ENCODE data around the gene SNX8. TPM values are rescaled to one million over a fixed set of nuclear protein-coding genes. Genes with fewer than 3 reads are reported as not detected.
"Not testable (repeated sequence)": the region's sequence is repeated elsewhere in the genome, so short reads cannot be mapped to it uniquely, and the experiment has no call there.

SNX8 gene
- total RNA-seq, 1 donor from 2014 or later = 8.3 TPM

GRCh38 chr7:2350861-2351260 is 36.6 kb upstream of the SNX8 start:
- Histone ChIP-seq H3K27ac (no peak overlapping the region), H3K4me1 (peaks cover 18% of the 10 kb centered on the region), H3K27me3 (no peaks in the 10 kb centered on the region), H3K9me3 (no peaks in the 10 kb centered on the region), H3K36me3 (no peaks in the 10 kb centered on the region), H3K4me3 (no peak overlapping the region)
- intact Hi-C loops (cut with DNase I) = loop anchor here (10.0 kb wide), 1 partner anchor 776 kb away; the partner anchor contains the start of gene PSMG3
- TF ChIP-seq CTCF (IDR thresholded peaks at IDR 0.05) (no peak), POLR2AphosphoS5 (IDR thresholded peaks at IDR 0.05; ENCODE audit: insufficient read depth in 1 of 2, low read depth in 1 of 2) (no peak), POLR2A (IDR thresholded peaks at IDR 0.05) (no peak)
- no peak for DNase-seq (ENCODE audit: extremely low spot score in 2 of 2)

- intact Hi-C loops (cut with DNase I) = loop anchor here (10.0 kb wide), 1 partner anchor 775 kb away; the partner anchor contains the start of gene PSMG3
- no peak for TF ChIP-seq CTCF (IDR thresholded peaks at IDR 0.05)
- no peak for TF ChIP-seq POLR2A (IDR thresholded peaks at IDR 0.05)
- TF ChIP-seq POLR2AphosphoS5 (IDR thresholded peaks at IDR 0.05; ENCODE audit: insufficient read depth in 1 of 2, low read depth in 1 of 2) = no peak
Measured at GRCh38 chr7:2350055-2350454, 35.8 kb upstream of the SNX8 start.

GRCh38 chr7:2347351-2348063 is 33.3 kb upstream of the SNX8 start:
- intact Hi-C loops (cut with DNase I); H3K36me3 ChIP-seq; H3K4me1 ChIP-seq; H3K9me3 ChIP-seq; DNase-seq (ENCODE audit: extremely low spot score in 2 of 2); H3K4me3 ChIP-seq; H3K27me3 ChIP-seq: not testable (repeated sequence)
- peak overlapping the region; percentile 63 for H3K27ac ChIP-seq

More at GRCh38 chr7:2350055-2350454, 35.8 kb upstream of the SNX8 start:
- no peak overlapping the region for H3K27ac ChIP-seq
- H3K9me3 ChIP-seq = no peaks in the 10 kb centered on the region
- DNase-seq (ENCODE audit: extremely low spot score in 2 of 2) = no peak
- H3K36me3 ChIP-seq = no peaks in the 10 kb centered on the region
- no peak overlapping the region for H3K4me3 ChIP-seq
- H3K4me1 ChIP-seq = peaks cover 10% of the 10 kb centered on the region
- H3K27me3 ChIP-seq = no peaks in the 10 kb centered on the region

GRCh38 chr7:2336626-2337299 is 22.5 kb upstream of the SNX8 start:
- Histone ChIP-seq H3K4me1 (no peaks in the 10 kb centered on the region), H3K36me3 (no peaks in the 10 kb centered on the region), H3K27me3 (no peaks in the 10 kb centered on the region), H3K9me3 (no peaks in the 10 kb centered on the region), H3K4me3 (no peak overlapping the region), H3K27ac (no peak overlapping the region)
- DNase-seq (ENCODE audit: extremely low spot score in 2 of 2) = no peak
- intact Hi-C loops (cut with DNase I) = no loop called here
- TF ChIP-seq POLR2A (IDR thresholded peaks at IDR 0.05) (no peak), CTCF (IDR thresholded peaks at IDR 0.05) (no peak), POLR2AphosphoS5 (IDR thresholded peaks at IDR 0.05; ENCODE audit: insufficient read depth in 1 of 2, low read depth in 1 of 2) (no peak)

GRCh38 chr7:2332606-2333231 is 18.5 kb upstream of the SNX8 start:
- H3K27me3 ChIP-seq; H3K4me1 ChIP-seq; DNase-seq (ENCODE audit: extremely low spot score in 2 of 2); H3K4me3 ChIP-seq; H3K36me3 ChIP-seq; H3K9me3 ChIP-seq; H3K27ac ChIP-seq; intact Hi-C loops (cut with DNase I): not testable (repeated sequence)

GRCh38 chr7:2331707-2332106 is 17.5 kb upstream of the SNX8 start:
- TF ChIP-seq POLR2AphosphoS5 (IDR thresholded peaks at IDR 0.05; ENCODE audit: insufficient read depth in 1 of 2, low read depth in 1 of 2) = no peak
- Histone ChIP-seq H3K4me1 (no peaks in the 10 kb centered on the region), H3K27ac (no peak overlapping the region), H3K9me3 (no peaks in the 10 kb centered on the region), H3K36me3 (no peaks in the 10 kb centered on the region), H3K4me3 (no peak overlapping the region), H3K27me3 (no peaks in the 10 kb centered on the region)
- intact Hi-C loops (cut with DNase I) = no loop called here
- no peak for DNase-seq (ENCODE audit: extremely low spot score in 2 of 2)

Measured in vagina (tissue), 2 donors.